Mesendoderm (in vitro differentiated cells): ENCODE results near the gene VWA2.

Experiments
- DNase-seq: peaks from one replicate; pipeline ENCODE4 v3.0.0; 2013
- H2AK5ac ChIP-seq: 2 replicates; pipeline ENCODE4 v1.6.1; 2013; ENCODE audit warnings: low read length, inconsistent platforms
- H2BK120ac ChIP-seq: 2 replicates; pipeline ENCODE4 v1.6.1; 2013; ENCODE audit warnings: low read depth, mild to moderate bottlenecking, low read length, moderate library complexity, mixed read lengths
- H2BK15ac ChIP-seq: replicated peaks from 2 replicates; pipeline ENCODE4 v1.6.1; 2013; ENCODE audit warnings: low read depth, mild to moderate bottlenecking, moderate library complexity
- H2BK5ac ChIP-seq: 2 replicates; pipeline ENCODE4 v1.6.1; 2013; ENCODE audit warnings: low read length, inconsistent platforms
- H3K18ac ChIP-seq: 2 replicates; pipeline ENCODE4 v1.6.1; 2013; ENCODE audit warnings: mild to moderate bottlenecking, low read length, mixed read lengths
- H3K23ac ChIP-seq: one replicate; pipeline ENCODE4 v1.6.1; 2013; ENCODE audit warnings: low read length
- H3K27ac ChIP-seq: 2 replicates; pipeline ENCODE4 v1.5.1; 2013; ENCODE audit warnings: low read depth, mild to moderate bottlenecking, inconsistent platforms, low read length, moderate library complexity
- H3K27me3 ChIP-seq: 2 replicates; pipeline ENCODE4 v1.6.1; 2013; ENCODE audit warnings: low read length, control low read depth, mild to moderate bottlenecking, inconsistent platforms; ENCODE audit not compliant: insufficient read depth, poor library complexity
- H3K36me3 ChIP-seq: 2 replicates; pipeline ENCODE4 v1.6.1; 2013; ENCODE audit warnings: low read length, inconsistent platforms; ENCODE audit not compliant: control insufficient read depth, insufficient read depth
- H3K4ac ChIP-seq: one replicate; pipeline ENCODE4 v1.6.1; 2013; ENCODE audit warnings: low read depth, mild to moderate bottlenecking, low read length, moderate library complexity
- H3K4me1 ChIP-seq: 2 replicates; pipeline ENCODE4 v1.6.1; 2013; ENCODE audit warnings: low read depth, low read length, inconsistent platforms; ENCODE audit not compliant: control insufficient read depth
- H3K4me2 ChIP-seq: 2 replicates; pipeline ENCODE4 v1.6.1; 2013; ENCODE audit warnings: low read length
- H3K4me3 ChIP-seq: 2 replicates; pipeline ENCODE4 v1.5.1; 2013; ENCODE audit warnings: mild to moderate bottlenecking, low read length
- H3K56ac ChIP-seq: one replicate; pipeline ENCODE4 v1.6.1; 2013; ENCODE audit warnings: low read length
- H3K79me1 ChIP-seq: 2 replicates; pipeline ENCODE4 v1.6.1; 2013; ENCODE audit warnings: low read length, inconsistent platforms
- H3K79me2 ChIP-seq: 2 replicates; pipeline ENCODE4 v1.6.1; 2013; ENCODE audit warnings: mild to moderate bottlenecking, low read length; ENCODE audit not compliant: control insufficient read depth, insufficient read depth
- H3K9ac ChIP-seq: 2 replicates; pipeline ENCODE4 v1.6.1; 2013; ENCODE audit warnings: low read length, inconsistent platforms
- H4K5ac ChIP-seq: one replicate; pipeline ENCODE4 v1.6.1; 2013; ENCODE audit warnings: low read length
- H4K8ac ChIP-seq: one replicate; pipeline ENCODE4 v1.6.1; 2013; ENCODE audit warnings: low read depth, mild to moderate bottlenecking, control low read depth, low read length, moderate library complexity
- WGBS: extraction: QIAGEN DNeasy Blood & Tissue Kit; methylation state at CpG from one replicate; pipeline ENCODE4 v1.1.7; 2013; ENCODE audit warnings: low lambda C conversion rate, missing lambda C conversion rate; ENCODE audit not compliant: insufficient coverage; ENCODE audit errors: extremely low coverage; 5-methylcytosine and 5-hydroxymethylcytosine counted together

Gene VWA2

GRCh38 chr10:114310346-114310745, 71.3 kb downstream of the VWA2 start:
- no peak overlapping the region for H3K27ac ChIP-seq
- no peak overlapping the region for H3K4me2 ChIP-seq
- H3K4me1 ChIP-seq = no peaks in the 10 kb centered on the region
- H2AK5ac ChIP-seq = no peak overlapping the region
- H2BK5ac ChIP-seq = no peak overlapping the region
- no peak overlapping the region for H3K23ac ChIP-seq
- no peak overlapping the region for H3K9ac ChIP-seq
- H2BK15ac ChIP-seq = no peak overlapping the region
- H3K4ac ChIP-seq = no peak overlapping the region
- no peak overlapping the region for H3K56ac ChIP-seq
- no peak overlapping the region for H3K18ac ChIP-seq
- no peaks in the 10 kb centered on the region for H3K79me2 ChIP-seq
- H3K36me3 ChIP-seq = no peaks in the 10 kb centered on the region
- no CpG with 5 or more reads among the region's 10 CpGs for WGBS
- H3K4me3 ChIP-seq = no peak overlapping the region
- H4K8ac ChIP-seq = no peak overlapping the region
- H3K27me3 ChIP-seq = no peaks in the 10 kb centered on the region
- no peaks in the 10 kb centered on the region for H3K79me1 ChIP-seq
- H2BK120ac ChIP-seq = no peak overlapping the region
- DNase-seq = no peak
- no peak overlapping the region for H4K5ac ChIP-seq

DNA sequence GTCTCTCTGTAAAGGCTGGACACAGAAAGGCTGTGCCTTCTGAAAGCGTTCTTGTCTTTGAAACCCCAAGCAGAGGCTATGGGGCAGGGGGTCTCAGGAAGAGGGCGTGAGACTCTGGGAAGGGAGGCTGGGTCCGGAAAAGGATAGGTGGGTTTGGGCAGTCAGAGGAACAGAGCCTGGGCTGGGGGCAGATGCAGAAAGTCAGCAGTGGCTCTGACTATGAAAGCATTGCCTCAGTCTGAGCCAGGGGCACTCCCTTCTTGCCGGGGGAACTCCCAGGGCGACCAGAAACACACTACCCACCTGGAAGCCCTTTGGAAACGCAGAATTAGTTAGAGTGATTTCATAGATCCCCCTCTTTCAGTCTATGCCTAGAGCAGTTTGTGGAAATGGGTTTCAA, 72.0 kb downstream of the VWA2 start:
- Histone ChIP-seq H3K4me3 (no peak overlapping the region), H3K18ac (no peak overlapping the region), H3K36me3 (no peaks in the 10 kb centered on the region), H3K4me1 (no peaks in the 10 kb centered on the region), H3K56ac (no peak overlapping the region), H4K8ac (no peak overlapping the region), H3K23ac (no peak overlapping the region), H4K5ac (no peak overlapping the region), H3K9ac (no peak overlapping the region), H3K79me1 (no peaks in the 10 kb centered on the region), H3K4me2 (no peak overlapping the region), H3K4ac (no peak overlapping the region), H3K27ac (no peak overlapping the region), H3K79me2 (no peaks in the 10 kb centered on the region), H2BK5ac (no peak overlapping the region), H2BK15ac (no peak overlapping the region), H2BK120ac (no peak overlapping the region), H3K27me3 (no peaks in the 10 kb centered on the region), H2AK5ac (no peak overlapping the region)
- no peak for DNase-seq
- WGBS = no CpG with 5 or more reads among the region's 6 CpGs

DNA sequence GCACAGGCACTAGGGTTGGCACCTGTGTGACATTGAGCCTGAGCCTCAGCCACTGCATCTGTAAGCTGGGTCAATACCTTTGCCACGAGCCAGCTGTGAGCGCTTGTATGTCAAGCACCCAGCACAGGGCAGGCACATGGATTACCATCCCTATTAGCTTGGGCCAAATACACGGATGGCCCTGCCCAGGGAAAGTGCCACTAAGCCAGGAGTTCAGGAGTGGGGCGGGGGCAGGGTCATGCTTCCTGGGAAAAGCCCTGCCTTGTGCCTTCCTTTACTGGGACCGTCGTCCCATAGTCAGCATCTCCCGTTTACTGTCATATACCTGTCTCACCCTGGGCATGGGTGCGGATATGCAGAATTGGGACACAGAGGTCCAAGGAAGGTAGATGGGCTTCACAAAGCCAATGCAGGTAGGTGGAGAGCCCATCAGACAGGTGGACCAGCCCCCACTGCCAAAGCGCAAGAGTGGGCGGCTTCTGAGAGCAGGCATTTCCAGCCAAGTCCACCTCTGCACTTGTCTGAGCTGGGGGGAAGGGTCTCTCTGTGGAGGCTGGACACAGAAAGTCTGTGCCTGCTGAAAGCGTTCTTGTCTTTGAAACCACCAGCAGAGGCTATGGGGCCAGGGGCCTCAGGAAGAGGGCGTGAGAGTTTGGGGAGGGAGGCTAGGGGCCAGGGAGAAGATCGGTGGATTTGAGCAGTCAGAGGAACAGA, 72.6 kb downstream of the VWA2 start:
- H3K4me1 ChIP-seq = no peaks in the 10 kb centered on the region
- H2BK15ac ChIP-seq = no peak overlapping the region
- H2AK5ac ChIP-seq = no peak overlapping the region
- H4K8ac ChIP-seq = no peak overlapping the region
- no peak overlapping the region for H2BK120ac ChIP-seq
- H3K4me3 ChIP-seq = no peak overlapping the region
- no peak for DNase-seq
- H4K5ac ChIP-seq = no peak overlapping the region
- no peaks in the 10 kb centered on the region for H3K79me2 ChIP-seq
- H3K4me2 ChIP-seq = no peak overlapping the region
- no peak overlapping the region for H3K56ac ChIP-seq
- no peaks in the 10 kb centered on the region for H3K79me1 ChIP-seq
- no peak overlapping the region for H3K27ac ChIP-seq
- H3K4ac ChIP-seq = no peak overlapping the region
- H3K36me3 ChIP-seq = no peaks in the 10 kb centered on the region
- no peaks in the 10 kb centered on the region for H3K27me3 ChIP-seq
- WGBS = no CpG with 5 or more reads among the region's 13 CpGs
- no peak overlapping the region for H3K18ac ChIP-seq
- no peak overlapping the region for H3K9ac ChIP-seq
- H3K23ac ChIP-seq = no peak overlapping the region
- no peak overlapping the region for H2BK5ac ChIP-seq

GRCh38 chr10:114313139-114313538, 74.1 kb downstream of the VWA2 start:
- no peaks in the 10 kb centered on the region for H3K79me1 ChIP-seq
- H3K18ac ChIP-seq = no peak overlapping the region
- H4K8ac ChIP-seq = no peak overlapping the region
- no peaks in the 10 kb centered on the region for H3K4me1 ChIP-seq
- H3K23ac ChIP-seq = no peak overlapping the region
- no peak overlapping the region for H3K9ac ChIP-seq
- H3K27me3 ChIP-seq = no peaks in the 10 kb centered on the region
- no peak for DNase-seq
- H3K4ac ChIP-seq = no peak overlapping the region
- H3K4me3 ChIP-seq = no peak overlapping the region
- H2BK5ac ChIP-seq = no peak overlapping the region
- no peaks in the 10 kb centered on the region for H3K79me2 ChIP-seq
- no CpG with 5 or more reads among the region's 9 CpGs for WGBS
- no peaks in the 10 kb centered on the region for H3K36me3 ChIP-seq
- no peak overlapping the region for H3K56ac ChIP-seq
- no peak overlapping the region for H3K4me2 ChIP-seq
- no peak overlapping the region for H4K5ac ChIP-seq
- no peak overlapping the region for H3K27ac ChIP-seq
- no peak overlapping the region for H2BK15ac ChIP-seq
- H2AK5ac ChIP-seq = no peak overlapping the region
- no peak overlapping the region for H2BK120ac ChIP-seq

GRCh38 chr10:114313866-114314265, 74.8 kb downstream of the VWA2 start:
- WGBS = no CpG with 5 or more reads among the region's 11 CpGs
- H3K27me3 ChIP-seq = no peaks in the 10 kb centered on the region
- H3K9ac ChIP-seq = no peak overlapping the region
- no peak overlapping the region for H4K5ac ChIP-seq
- no peak overlapping the region for H3K4me2 ChIP-seq
- H2BK120ac ChIP-seq = no peak overlapping the region
- no peak overlapping the region for H4K8ac ChIP-seq
- no peak overlapping the region for H2BK15ac ChIP-seq
- H3K4ac ChIP-seq = no peak overlapping the region
- no peaks in the 10 kb centered on the region for H3K36me3 ChIP-seq
- H3K4me3 ChIP-seq = no peak overlapping the region
- H3K56ac ChIP-seq = no peak overlapping the region
- H2AK5ac ChIP-seq = no peak overlapping the region
- H3K79me2 ChIP-seq = no peaks in the 10 kb centered on the region
- H3K27ac ChIP-seq = no peak overlapping the region
- H2BK5ac ChIP-seq = no peak overlapping the region
- no peaks in the 10 kb centered on the region for H3K4me1 ChIP-seq
- H3K79me1 ChIP-seq = no peaks in the 10 kb centered on the region
- DNase-seq = no peak
- H3K18ac ChIP-seq = no peak overlapping the region
- H3K23ac ChIP-seq = no peak overlapping the region
